ENCODE measurements around the gene SGF29.
"Not testable (repeated sequence)": the region's sequence is repeated elsewhere in the genome, so short reads cannot be mapped to it uniquely, and the experiment has no call there.

SGF29 gene

GRCh38 chr16:28532940-28533647 lies 20.6 kb upstream of the SGF29 start:
- no peak for DNase-seq (ENCODE audit: low spot score)

GRCh38 chr16:28534542-28535373 lies 19.0 kb upstream of the SGF29 start:
- DNase-seq (ENCODE audit: low spot score), result peak; percentile 67

- no peak for DNase-seq (ENCODE audit: low spot score)
Measured at GRCh38 chr16:28537076-28537475, 16.6 kb upstream of the SGF29 start.

- DNase-seq (ENCODE audit: low spot score), result no peak
Measured at GRCh38 chr16:28537964-28538732, 15.6 kb upstream of the SGF29 start.

GRCh38 chr16:28538733-28539596 lies 14.8 kb upstream of the SGF29 start, which contains the start of gene NUPR1:
Gene NUPR1, minus strand, starts transcription at chr16:28538974. Its CDS starts 67 bp downstream, at chr16:28538907.
- DNase-seq (ENCODE audit: low spot score), result peak; percentile 99

- no peak for DNase-seq (ENCODE audit: low spot score)
Measured at GRCh38 chr16:28540346-28540745, 13.4 kb upstream of the SGF29 start.

- DNase-seq (ENCODE audit: low spot score), result no peak
Measured at GRCh38 chr16:28542646-28543045, 11.1 kb upstream of the SGF29 start.

GRCh38 chr16:28543072-28543471 lies 10.6 kb upstream of the SGF29 start:
- no peak for DNase-seq (ENCODE audit: low spot score)

GRCh38 chr16:28544998-28545397 lies 8.7 kb upstream of the SGF29 start:
- DNase-seq (ENCODE audit: low spot score), result no peak

- DNase-seq (ENCODE audit: low spot score), result not testable (repeated sequence)
Measured at GRCh38 chr16:28545964-28546363, 7.8 kb upstream of the SGF29 start.

GRCh38 chr16:28546626-28547025 lies 7.1 kb upstream of the SGF29 start:
- no peak for DNase-seq (ENCODE audit: low spot score)

GRCh38 chr16:28548306-28548802 lies 5.4 kb upstream of the SGF29 start:
- no peak for DNase-seq (ENCODE audit: low spot score)

GRCh38 chr16:28549301-28549899 lies 4.3 kb upstream of the SGF29 start:
- peak; percentile 31 for DNase-seq (ENCODE audit: low spot score)

- no peak for DNase-seq (ENCODE audit: low spot score)
Measured at GRCh38 chr16:28554634-28555423, 1.1 kb downstream of the SGF29 start.

- no peak for DNase-seq (ENCODE audit: low spot score)
Measured at GRCh38 chr16:28555561-28555960, 1.8 kb downstream of the SGF29 start.

- no peak for DNase-seq (ENCODE audit: low spot score)
Measured at GRCh38 chr16:28556914-28557320, 3.2 kb downstream of the SGF29 start.

- no peak for DNase-seq (ENCODE audit: low spot score)
Measured at GRCh38 chr16:28558456-28558855, 4.7 kb downstream of the SGF29 start.

- DNase-seq (ENCODE audit: low spot score), result no peak
Measured at GRCh38 chr16:28561557-28562187, 8.0 kb downstream of the SGF29 start.

GRCh38 chr16:28562199-28562598 lies 8.5 kb downstream of the SGF29 start:
- DNase-seq (ENCODE audit: low spot score), result no peak

- DNase-seq (ENCODE audit: low spot score), result no peak
Measured at GRCh38 chr16:28563218-28563617, 9.5 kb downstream of the SGF29 start.
